Uterus (tissue), 4 donors: ENCODE data around the gene BLCAP. TPM values are rescaled to one million over a fixed set of nuclear protein-coding genes. Genes with fewer than 3 reads are reported as not detected.

Source experiments
- DNase-seq, 2 donors: peaks; one replicate each; pipeline ENCODE4 v3.0.0-alpha.2; 2019 to 2020
- H3K27ac ChIP-seq, 2 donors: fragments of 200-600 bp; sonication (generic); 1 replicate in 1 of 2; 2 replicates in 1 of 2; pipeline ENCODE4 v1.5.1; 2016 to 2018
- H3K27me3 ChIP-seq, 2 donors: fragments of 200-600 bp; sonication (generic); one replicate each; pipeline ENCODE4 v1.5.1; 2018 to 2019; ENCODE audit warnings: control low read depth in 1 of 2
- H3K36me3 ChIP-seq, 2 donors: fragments of 200-600 bp; sonication (generic); one replicate each; pipeline ENCODE4 v1.5.1; 2019; ENCODE audit warnings: control low read depth in 1 of 2
- H3K4me1 ChIP-seq, 2 donors: fragments of 200-600 bp; sonication (generic); one replicate each; pipeline ENCODE4 v1.5.1; 2018 to 2019; ENCODE audit warnings: control low read depth in 1 of 2
- H3K4me3 ChIP-seq, 2 donors: fragments of 200-600 bp; sonication (generic); 1 replicate in 1 of 2; 2 replicates in 1 of 2; pipeline ENCODE4 v1.5.1; 2018 to 2019; ENCODE audit warnings: mild to moderate bottlenecking in 1 of 2
- H3K9me3 ChIP-seq, 2 donors: fragments of 200-600 bp; sonication (generic); one replicate each; pipeline ENCODE4 v1.5.1; 2019; ENCODE audit warnings: control low read depth in 1 of 2
- POLR2A ChIP-seq, 2 donors: fragments of 450-650 bp; IDR thresholded peaks; one replicate each; pipeline ENCODE4 v1.6.1; 2016; ENCODE audit warnings: antibody characterized with exemption in 2 of 2, mild to moderate bottlenecking in 1 of 2, moderate library complexity in 1 of 2
- intact Hi-C: fragments of 100-400 bp; cut with DNase I; formaldehyde crosslinking; loops from one replicate; pipeline ENCODE4 v1.15.1; 2023; ENCODE audit warnings: low total_unique reads
- total RNA-seq, 4 donors: library from RNA; depleted of rRNA in 3 of 4; stranded (reverse); fragments of >200 nt in 3 of 4; gene quantifications; one replicate each; pipeline versions ENCODE4 v1.1.0 to v1.2.4, GENCODE V29; 2014 to 2023
- TF ChIP-seq, protein P1 (sequence below), 4 experiments: fragments of 200-600 bp in 2 of 4; fragments of 450-650 bp in 2 of 4; sonication (generic) in 2 of 4; IDR thresholded peaks; one replicate each; pipeline ENCODE4 v1.5.1; 2016 to 2019; ENCODE audit warnings: antibody characterized with exemption in 4 of 4, mild to moderate bottlenecking in 2 of 4, moderate library complexity in 1 of 4
- donor health status: DM: yes; HTN: yes; CAD: no.

BLCAP gene
- total RNA-seq, 4 donors from 2014 or later = 16.4 to 62.9 (median 37.7) TPM

DNA sequence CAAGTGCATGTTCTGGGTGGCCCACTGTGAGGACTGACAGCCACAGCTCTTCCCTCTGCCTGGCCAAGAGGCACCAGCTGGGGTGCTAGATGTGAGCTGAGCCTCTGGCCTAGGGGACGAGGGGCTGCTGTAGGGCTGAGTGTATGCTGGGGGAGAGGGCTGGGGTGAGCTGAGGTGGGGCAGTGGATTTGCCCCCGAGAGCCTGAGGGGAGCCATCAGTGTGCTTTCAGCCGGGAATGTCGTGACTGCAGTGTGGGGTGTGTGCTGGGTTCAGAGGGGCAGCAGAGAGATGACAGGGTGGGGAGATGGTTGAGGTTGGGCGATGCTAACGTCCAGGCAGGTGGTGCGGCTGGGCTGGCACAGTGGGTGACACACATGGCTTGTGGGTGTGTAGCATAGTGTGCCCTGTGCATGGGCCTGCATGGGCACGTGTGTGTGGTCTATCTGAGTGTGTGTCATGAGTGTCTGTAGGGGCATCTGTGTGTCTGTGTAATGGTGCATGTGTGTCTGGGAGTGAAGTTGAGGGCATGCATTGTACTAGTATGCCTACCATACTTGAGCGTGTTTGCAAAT lies 46.0 kb upstream of the BLCAP start:
- Histone ChIP-seq H3K4me3 (no peak overlapping the region), H3K27ac (no peak overlapping the region), H3K36me3 (no peaks in the 10 kb centered on the region), H3K4me1 (no peaks in the 10 kb centered on the region), H3K9me3 (no peaks in the 10 kb centered on the region), H3K27me3 (no peaks in the 10 kb centered on the region)
- no peak for TF ChIP-seq POLR2A (IDR thresholded peaks at IDR 0.05)
- TF ChIP-seq, protein P1, sequence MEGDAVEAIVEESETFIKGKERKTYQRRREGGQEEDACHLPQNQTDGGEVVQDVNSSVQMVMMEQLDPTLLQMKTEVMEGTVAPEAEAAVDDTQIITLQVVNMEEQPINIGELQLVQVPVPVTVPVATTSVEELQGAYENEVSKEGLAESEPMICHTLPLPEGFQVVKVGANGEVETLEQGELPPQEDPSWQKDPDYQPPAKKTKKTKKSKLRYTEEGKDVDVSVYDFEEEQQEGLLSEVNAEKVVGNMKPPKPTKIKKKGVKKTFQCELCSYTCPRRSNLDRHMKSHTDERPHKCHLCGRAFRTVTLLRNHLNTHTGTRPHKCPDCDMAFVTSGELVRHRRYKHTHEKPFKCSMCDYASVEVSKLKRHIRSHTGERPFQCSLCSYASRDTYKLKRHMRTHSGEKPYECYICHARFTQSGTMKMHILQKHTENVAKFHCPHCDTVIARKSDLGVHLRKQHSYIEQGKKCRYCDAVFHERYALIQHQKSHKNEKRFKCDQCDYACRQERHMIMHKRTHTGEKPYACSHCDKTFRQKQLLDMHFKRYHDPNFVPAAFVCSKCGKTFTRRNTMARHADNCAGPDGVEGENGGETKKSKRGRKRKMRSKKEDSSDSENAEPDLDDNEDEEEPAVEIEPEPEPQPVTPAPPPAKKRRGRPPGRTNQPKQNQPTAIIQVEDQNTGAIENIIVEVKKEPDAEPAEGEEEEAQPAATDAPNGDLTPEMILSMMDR (IDR thresholded peaks at IDR 0.05) = no peak
- intact Hi-C loops = no loop called here
- no peak for DNase-seq

DNA sequence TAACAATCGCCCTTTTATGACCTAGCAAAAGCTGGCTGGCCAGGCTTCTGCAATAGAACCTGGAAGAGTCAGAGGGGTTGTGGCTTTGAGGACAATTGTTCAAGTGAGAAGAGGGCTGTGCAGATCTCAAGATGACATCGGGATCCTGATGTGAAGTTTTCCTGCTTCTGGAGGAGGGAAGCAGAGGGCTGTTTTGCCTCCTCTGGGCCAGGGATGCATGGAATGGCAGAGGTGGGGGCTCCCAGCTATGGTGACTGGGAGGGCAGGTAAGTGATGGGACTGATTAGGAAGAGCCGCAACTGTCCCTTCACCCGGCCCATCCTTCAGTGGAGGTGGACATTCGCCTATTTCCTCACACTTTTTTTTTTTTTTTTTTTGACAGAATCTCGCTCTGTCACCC lies 43.4 kb upstream of the BLCAP start:
- H3K4me3 ChIP-seq = no peak overlapping the region
- intact Hi-C loops = no loop called here
- no peak for DNase-seq
- H3K27ac ChIP-seq = no peak overlapping the region
- no peaks in the 10 kb centered on the region for H3K9me3 ChIP-seq
- no peaks in the 10 kb centered on the region for H3K4me1 ChIP-seq
- no peak for TF ChIP-seq POLR2A (IDR thresholded peaks at IDR 0.05)
- H3K27me3 ChIP-seq = no peaks in the 10 kb centered on the region
- no peaks in the 10 kb centered on the region for H3K36me3 ChIP-seq

DNA sequence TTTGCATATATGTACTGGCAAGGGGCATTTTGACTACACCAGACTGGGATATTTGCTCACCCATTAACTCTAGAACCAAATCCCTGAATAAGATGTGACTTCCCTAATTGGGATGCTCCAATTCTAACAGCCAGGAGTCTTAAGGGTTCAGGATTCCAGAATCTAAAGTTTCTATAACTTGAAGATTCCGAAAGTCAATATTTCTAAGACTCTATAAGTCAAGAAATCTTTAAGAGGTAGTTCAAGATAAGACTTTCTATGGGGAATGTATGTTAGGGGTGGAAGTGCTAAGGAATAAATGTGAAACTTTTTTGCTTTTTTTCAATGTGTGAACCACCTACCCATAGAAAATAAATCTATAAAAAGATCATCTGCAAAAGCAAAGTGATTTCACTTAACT lies 42.7 kb upstream of the BLCAP start:
- TF ChIP-seq, protein P1 (IDR thresholded peaks at IDR 0.05) = no peak
- TF ChIP-seq POLR2A (IDR thresholded peaks at IDR 0.05) = no peak
- no peaks in the 10 kb centered on the region for H3K27me3 ChIP-seq

DNA sequence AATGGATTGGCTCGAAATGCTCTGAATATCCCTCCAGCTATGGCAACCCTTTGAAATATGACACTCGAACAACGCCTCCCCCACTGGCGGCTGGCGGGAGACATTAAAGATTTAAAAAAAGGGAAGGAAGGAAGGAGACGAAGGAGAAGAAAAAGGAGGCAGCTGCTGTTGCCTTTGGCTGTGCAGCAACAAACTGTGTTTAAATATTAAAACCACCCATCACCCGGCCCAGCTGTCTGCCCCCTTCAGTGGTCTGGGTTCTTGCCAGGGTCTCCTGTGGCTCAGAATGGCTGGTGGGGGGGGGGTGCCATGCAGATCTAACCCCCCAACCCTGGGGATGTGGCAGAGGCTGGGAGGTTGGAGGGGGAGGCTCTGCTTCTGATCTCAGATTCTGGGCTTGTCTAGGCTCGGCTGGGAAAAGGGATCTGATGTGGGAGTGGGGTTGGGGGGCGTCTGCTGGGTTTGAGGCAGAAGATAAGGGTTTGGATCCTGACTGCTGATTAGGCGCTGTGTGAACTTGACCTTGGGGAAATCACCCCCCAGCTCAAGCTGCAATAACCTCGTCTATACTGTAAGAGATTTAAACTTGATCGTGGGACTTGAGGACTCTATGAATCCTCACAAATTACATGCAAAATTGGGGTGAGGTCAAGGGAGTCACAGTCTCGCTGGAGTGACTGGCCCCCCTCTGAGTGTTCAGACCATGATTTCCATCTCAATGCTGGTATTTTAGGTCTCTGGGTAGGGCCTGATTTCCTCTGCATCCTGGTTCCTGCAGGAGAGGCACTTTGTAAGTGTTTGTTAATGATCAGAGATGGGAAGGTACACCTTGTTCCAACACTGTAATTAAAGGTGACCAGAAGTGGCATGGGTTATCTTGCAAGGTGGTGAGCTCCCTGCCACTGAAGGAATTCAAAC lies 40.3 kb upstream of the BLCAP start:
- no peaks in the 10 kb centered on the region for H3K4me1 ChIP-seq
- no peak for TF ChIP-seq POLR2A (IDR thresholded peaks at IDR 0.05)
- TF ChIP-seq, protein P1 (IDR thresholded peaks at IDR 0.05) = no peak
- H3K36me3 ChIP-seq = no peaks in the 10 kb centered on the region
- H3K9me3 ChIP-seq = no peaks in the 10 kb centered on the region
- peaks cover 0 to 9% of the 10 kb centered on the region in 2 donors for H3K27me3 ChIP-seq
- H3K4me3 ChIP-seq = no peak overlapping the region
- H3K27ac ChIP-seq = no peak overlapping the region
- DNase-seq = no peak
- intact Hi-C loops = no loop called here

More for the DNA sequence above, 42.7 kb upstream of the BLCAP start:
- no peaks in the 10 kb centered on the region for H3K36me3 ChIP-seq
- H3K9me3 ChIP-seq = no peaks in the 10 kb centered on the region
- DNase-seq = no peak
- H3K27ac ChIP-seq = no peak overlapping the region
- intact Hi-C loops = no loop called here
- no peaks in the 10 kb centered on the region for H3K4me1 ChIP-seq
- H3K4me3 ChIP-seq = no peak overlapping the region

DNA sequence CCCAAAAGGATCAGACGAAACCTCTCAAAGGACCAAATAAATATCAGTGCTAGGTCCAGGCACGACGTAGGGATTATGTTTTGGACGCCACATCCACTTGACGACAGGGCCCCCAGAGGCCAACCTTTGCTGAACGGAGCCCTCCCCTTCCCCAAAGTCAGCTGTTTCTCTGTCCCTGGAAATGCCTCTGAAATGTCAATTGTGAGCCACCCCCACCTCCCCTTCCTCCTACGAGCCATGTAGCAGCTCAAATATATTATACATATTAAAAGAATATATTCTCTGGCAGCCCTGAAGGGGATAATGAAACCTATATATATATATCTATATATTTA lies 39.6 kb upstream of the BLCAP start:
- peaks cover 0 to 9% of the 10 kb centered on the region in 2 donors for H3K27me3 ChIP-seq
- no peak for TF ChIP-seq POLR2A (IDR thresholded peaks at IDR 0.05)
- TF ChIP-seq, protein P1 (IDR thresholded peaks at IDR 0.05) = no peak

More for the DNA sequence above, 39.6 kb upstream of the BLCAP start:
- Histone ChIP-seq H3K4me3 (no peak overlapping the region), H3K36me3 (no peaks in the 10 kb centered on the region), H3K9me3 (no peaks in the 10 kb centered on the region), H3K27ac (no peak overlapping the region), H3K4me1 (no peaks in the 10 kb centered on the region)
- intact Hi-C loops = no loop called here
- no peak for DNase-seq
